Measurements from ENCODE around the gene IKZF2. TPM values are rescaled to one million over a fixed set of nuclear protein-coding genes. Genes with fewer than 3 reads are reported as not detected.

Gene IKZF2
- total RNA-seq, 1 experiment from 2014 or later: 0.44 TPM

GRCh38 chr2:213187833-213188532, 36.6 kb upstream of the IKZF2 start:
- POLR2A ChIA-PET: no interaction called here
- in situ Hi-C loops (cut with HindIII; ENCODE audit: low pct_unique_long_range_greater_than_20kb, low sequenced_read_pairs): no loop called here
- no peak for DNase-seq (ENCODE audit: low read depth, low spot score)
- Histone ChIP-seq H3K27me3 (ENCODE audit: control insufficient read depth, insufficient read depth, low read length) (no peaks in the 10 kb centered on the region), H3K9me3 (ENCODE audit: control insufficient read depth, insufficient read depth, low read depth, low read length) (no peaks in the 10 kb centered on the region), H3K27ac (ENCODE audit: low read length) (no peak overlapping the region; the same call in 1 of the 2 replicates), H3K4me1 (ENCODE audit: control insufficient read depth, insufficient read depth, low read length) (no peaks in the 10 kb centered on the region), H3K36me3 (ENCODE audit: control insufficient read depth, insufficient read depth, low read length) (no peaks in the 10 kb centered on the region), H3K4me3 (ENCODE audit: low read depth in 2 of 2, low read length in 2 of 2) (no peak overlapping the region)
- BruUV-seq (replicated peaks): no TSS peak
- peak; percentile 77 for ATAC-seq
- CTCF ChIA-PET: no interaction called here
- intact Hi-C loops (cut with micrococcal nuclease; ENCODE audit: unreplicated experiment): no loop called here
- no peak for TF ChIP-seq SIN3A (IDR thresholded peaks at IDR 0.05; ENCODE audit: borderline replicate concordance, insufficient read depth, low read depth, low read length)
- TF ChIP-seq REST (IDR thresholded peaks at IDR 0.05; ENCODE audit: insufficient read depth in 1 of 2, low read depth in 2 of 2, low read length in 1 of 2): no peak
- TF ChIP-seq CTCF (IDR thresholded peaks at IDR 0.05): no peak
- no peak for TF ChIP-seq POLR2AphosphoS5 (IDR thresholded peaks at IDR 0.05; ENCODE audit: low read depth, low read length)
- TF ChIP-seq TCF7L2 (IDR thresholded peaks at IDR 0.05; ENCODE audit: low read depth, low read length): no peak

DNA sequence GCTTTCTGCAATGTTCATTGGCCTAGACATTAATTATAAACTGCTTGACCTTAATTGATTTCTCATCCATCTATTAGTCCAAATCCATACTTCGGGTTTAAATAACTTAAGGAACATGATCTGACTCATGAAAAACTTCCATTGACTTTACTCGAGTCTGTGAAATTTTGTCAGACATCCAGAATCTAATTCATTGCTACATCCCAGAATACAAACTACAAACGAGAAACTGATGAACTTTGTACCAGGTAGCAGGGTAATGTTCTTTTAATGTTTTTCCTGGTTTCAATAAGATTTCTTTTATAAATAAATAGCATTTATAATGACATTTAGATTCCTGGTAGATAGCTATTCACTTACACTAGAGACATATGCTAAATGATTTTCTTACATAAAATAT, 36.0 kb upstream of the IKZF2 start:
- in situ Hi-C loops (cut with HindIII; ENCODE audit: low pct_unique_long_range_greater_than_20kb, low sequenced_read_pairs) (no loop called here), intact Hi-C loops (cut with micrococcal nuclease; ENCODE audit: unreplicated experiment) (no loop called here)
- Histone ChIP-seq H3K4me3 (ENCODE audit: low read depth in 2 of 2, low read length in 2 of 2) (no peak overlapping the region), H3K27ac (ENCODE audit: low read length) (no peak overlapping the region), H3K4me1 (ENCODE audit: control insufficient read depth, insufficient read depth, low read length) (no peaks in the 10 kb centered on the region), H3K36me3 (ENCODE audit: control insufficient read depth, insufficient read depth, low read length) (no peaks in the 10 kb centered on the region), H3K27me3 (ENCODE audit: control insufficient read depth, insufficient read depth, low read length) (no peaks in the 10 kb centered on the region), H3K9me3 (ENCODE audit: control insufficient read depth, insufficient read depth, low read depth, low read length) (no peaks in the 10 kb centered on the region)
- DNase-seq (ENCODE audit: low read depth, low spot score) (no peak), ATAC-seq (no peak)
- TF ChIP-seq REST (IDR thresholded peaks at IDR 0.05; ENCODE audit: insufficient read depth in 1 of 2, low read depth in 2 of 2, low read length in 1 of 2) (no peak), POLR2AphosphoS5 (IDR thresholded peaks at IDR 0.05; ENCODE audit: low read depth, low read length) (no peak), TCF7L2 (IDR thresholded peaks at IDR 0.05; ENCODE audit: low read depth, low read length) (no peak), CTCF (IDR thresholded peaks at IDR 0.05) (no peak), SIN3A (IDR thresholded peaks at IDR 0.05; ENCODE audit: borderline replicate concordance, insufficient read depth, low read depth, low read length) (no peak)
- BruUV-seq (replicated peaks): no TSS peak
- CTCF ChIA-PET: no interaction called here
- POLR2A ChIA-PET: no interaction called here
